GM08714 (cell line): Measurements from ENCODE around the gene LY6G6C.

Experiments
- H3K4me3 ChIP-seq: fragments of 200-500 bp; sonication (Bioruptor generic); 2 replicates; pipeline ENCODE4 v1.5.1; 2014; ENCODE audit warnings: mild to moderate bottlenecking, low read length, inconsistent platforms
- ZNF274 ChIP-seq: IDR thresholded peaks from 2 replicates; pipeline ENCODE4 v1.6.1; 2012; ENCODE audit warnings: mild to moderate bottlenecking, low read depth, low read length

The LY6G6C gene

DNA sequence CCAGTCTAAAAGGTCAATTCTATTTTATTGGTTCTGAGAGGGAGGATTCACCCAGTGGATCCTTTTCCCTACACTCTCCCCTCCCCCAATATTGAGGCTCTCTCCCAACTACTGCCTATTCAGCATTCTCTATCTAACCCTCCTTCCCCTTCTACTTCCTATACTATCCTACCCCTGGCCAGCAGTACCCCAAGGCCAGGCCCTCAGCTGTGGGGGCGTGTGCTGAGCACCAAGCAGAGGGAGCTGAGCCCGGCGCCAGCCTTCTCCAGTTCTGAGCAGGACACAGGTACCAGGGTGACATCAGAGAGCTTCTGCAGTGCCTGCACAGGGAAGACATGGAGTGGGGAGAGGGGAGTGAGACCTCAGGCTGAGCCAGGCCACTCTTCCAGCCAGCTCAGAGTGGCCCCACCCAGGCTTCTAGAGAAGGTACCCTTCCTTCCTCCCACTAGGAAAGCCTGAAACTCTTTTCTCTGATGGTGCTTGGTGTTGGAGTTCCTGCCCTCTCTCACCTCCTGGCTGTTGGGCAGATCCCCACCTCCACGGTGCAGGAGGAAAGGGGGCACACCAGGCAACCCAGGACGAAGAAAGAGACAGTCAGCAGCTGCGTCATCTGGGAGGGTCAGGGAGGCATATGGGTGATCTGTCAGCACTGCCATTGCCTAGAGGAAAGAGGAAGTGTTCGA, 5.6 kb upstream of the LY6G6C start:
- no peak overlapping the region for H3K4me3 ChIP-seq
- TF ChIP-seq ZNF274: no peak

DNA sequence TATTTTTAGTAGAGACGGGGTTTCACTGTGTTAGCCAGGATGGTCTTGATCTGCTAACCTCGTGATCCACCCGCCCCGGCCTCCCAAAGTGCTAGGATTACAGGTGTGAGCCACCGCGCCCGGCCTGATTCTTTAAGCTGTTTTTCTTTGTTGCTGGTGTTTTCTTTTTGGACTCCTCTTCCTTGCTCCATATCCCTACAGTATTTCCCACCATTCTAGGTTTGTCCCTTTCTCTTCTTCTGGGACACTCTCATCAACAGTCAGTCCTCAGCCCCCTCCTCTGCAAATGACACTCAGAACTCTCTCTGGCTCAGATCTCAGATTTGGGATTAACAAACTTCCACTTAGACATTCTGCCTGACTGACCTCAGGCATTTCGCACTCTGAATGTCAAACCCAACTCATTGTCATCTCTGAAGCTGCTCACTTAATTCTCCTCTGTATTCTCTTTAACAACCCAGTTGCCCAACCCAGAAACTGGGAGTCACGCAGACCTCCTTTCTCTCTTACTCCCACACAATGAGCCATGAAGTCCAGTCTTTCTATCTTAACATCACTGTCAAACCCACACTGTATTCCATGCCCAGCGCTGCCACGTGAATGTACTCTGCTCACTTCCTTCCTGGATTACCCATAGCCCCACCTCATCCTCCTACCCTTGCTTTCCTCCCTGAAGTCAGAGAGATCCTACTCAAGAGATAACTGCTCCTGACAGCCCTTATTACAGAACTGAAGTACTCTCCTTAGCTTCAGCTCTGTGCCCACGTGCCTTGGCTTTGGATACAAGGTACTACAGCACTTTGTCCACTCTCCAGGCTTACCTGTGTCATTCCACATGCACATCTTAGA, 4.2 kb upstream of the LY6G6C start:
- H3K4me3 ChIP-seq: no peak overlapping the region
- no peak for TF ChIP-seq ZNF274

DNA sequence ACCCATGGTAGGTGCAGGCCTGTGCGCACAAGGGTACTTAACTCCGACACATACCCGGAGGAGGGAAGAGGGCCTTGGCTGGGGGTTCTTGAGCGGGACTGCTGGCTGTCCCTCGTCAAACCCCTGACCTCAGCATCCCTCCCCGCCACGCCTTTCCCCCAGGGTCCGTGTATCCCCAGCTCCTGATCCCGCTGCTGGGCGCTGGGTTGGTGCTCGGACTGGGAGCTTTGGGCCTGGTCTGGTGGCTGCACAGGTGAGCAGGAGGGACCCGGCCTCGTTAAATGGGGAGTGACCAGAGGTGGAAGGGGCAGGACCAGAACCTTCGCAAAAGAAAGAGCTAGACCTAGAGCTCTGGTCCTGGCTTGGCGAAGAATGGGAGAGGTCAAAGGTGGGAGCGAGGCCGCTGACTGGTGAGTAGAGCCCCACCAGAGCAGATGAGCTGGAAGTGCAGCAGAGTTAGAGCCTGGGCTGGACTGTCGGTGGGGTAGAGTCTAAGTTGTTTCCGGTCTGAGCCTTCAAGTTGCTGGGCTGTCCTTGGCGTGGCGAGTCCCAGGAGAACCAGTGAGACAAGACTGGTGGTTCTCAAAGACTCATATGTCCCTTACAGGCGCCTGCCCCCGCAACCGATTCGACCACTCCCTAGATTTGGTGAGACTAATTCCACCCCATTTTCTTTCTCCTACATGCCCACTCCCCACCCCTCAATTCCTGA, 2.6 kb upstream of the LY6G6C start:
- no peak for TF ChIP-seq ZNF274
- no peak overlapping the region for H3K4me3 ChIP-seq

DNA sequence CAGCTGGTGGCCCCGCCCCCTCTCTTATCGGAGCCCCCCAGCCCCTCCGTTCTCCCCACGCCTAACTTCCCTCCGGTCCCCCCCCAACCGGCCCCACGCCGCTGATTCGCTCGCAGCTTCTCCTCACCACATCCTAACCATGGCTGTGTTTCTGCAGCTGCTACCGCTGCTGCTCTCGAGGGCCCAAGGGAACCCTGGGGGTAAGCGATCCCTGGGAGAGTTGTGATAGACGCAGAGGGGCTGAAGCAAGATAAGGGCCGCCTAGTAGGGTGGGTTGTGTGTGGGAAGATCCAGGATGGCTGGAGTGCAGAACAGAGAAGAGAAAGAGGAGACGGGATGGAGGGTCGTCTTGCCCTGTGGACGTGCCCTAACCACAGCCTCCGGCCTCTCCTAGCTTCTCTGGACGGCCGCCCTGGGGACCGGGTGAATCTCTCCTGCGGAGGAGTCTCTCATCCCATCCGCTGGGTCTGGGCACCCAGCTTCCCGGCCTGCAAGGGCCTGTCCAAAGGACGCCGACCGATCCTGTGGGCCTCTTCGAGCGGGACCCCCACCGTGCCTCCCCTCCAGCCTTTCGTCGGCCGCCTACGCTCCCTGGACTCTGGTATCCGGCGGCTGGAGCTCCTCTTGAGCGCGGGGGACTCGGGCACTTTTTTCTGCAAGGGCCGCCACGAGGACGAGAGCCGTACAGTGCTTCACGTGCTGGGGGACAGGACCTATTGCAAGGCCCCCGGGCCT, 1.9 kb upstream of the LY6G6C start, which contains the start of gene MPIG6B:
TSS of gene MPIG6B (plus strand) at position 129 of the 735 bp plus-strand sequence. CDS start at position 140, 11 bp downstream.
- no peak for TF ChIP-seq ZNF274
- H3K4me3 ChIP-seq: no peak within 1 kb of the TSS

DNA sequence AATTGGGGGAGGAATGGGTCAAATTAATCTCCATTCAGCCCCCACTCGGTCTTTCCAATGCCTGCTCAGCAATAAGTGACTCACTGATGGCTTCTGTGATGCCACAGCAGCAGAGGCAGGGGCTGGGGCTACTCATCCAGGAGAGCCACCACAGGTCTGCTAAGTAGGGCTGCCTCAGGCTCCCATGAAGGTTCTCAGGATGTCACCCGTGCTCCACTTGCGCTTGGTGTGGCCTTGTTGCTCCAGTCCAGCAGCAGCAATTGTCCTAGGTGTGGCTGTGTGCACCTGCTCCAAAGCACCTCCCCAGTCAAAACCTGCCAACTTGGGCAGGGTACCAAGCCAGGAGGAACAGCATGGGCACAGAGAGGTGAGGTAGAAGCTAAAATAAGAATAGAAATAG, 627 bp upstream of the LY6G6C start:
- H3K4me3 ChIP-seq: no peak overlapping the region
- TF ChIP-seq ZNF274: no peak

DNA sequence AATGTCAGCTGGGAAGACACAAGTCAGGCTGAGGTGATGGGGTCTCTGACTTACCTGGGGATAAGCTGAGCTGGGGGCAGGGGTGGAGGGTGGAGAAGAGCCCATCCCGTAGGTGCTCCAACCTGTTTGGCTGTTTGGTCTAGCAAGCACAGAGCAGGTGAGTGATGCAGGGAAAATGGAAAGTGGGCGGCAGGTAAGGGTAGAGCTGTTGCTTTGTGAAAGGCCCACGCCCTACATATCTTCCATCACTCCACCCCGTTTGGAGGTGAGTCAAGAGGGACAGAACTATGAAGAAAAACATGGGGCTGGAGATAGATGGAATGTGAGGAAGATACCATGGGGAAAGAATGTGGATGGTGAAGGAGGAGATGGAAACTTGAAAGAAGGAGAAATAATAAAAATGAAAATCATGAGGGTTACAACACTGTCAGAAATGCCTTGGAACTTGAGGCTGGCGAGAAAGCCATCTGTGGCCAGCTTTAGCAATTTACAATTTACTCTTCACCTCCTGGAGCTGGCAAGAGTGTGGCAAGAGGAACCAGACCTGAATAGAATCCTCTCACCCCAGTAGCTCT, 1.3 kb downstream of the LY6G6C start:
- no peak for TF ChIP-seq ZNF274

DNA sequence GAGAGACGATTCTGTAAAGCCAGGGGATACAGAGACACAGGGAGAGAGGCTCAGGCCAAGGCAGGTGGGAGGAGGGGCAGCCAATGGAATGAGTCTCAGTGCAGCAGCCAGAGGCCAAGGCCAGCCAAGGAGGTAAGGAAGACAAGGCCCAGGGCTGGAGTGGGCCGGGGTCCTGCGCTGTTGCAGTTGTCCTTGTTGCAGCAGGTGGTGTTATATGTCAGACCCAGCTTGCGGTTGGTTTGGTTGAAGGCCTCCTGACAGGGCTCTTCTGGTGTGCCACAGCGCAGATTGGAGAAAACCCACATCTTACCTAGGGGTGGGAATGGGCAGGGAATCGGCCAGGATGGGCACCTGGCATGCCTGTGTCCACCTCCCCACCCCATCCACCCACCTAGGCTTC, 2.5 kb downstream of the LY6G6C start:
- no peak overlapping the region for H3K4me3 ChIP-seq
- TF ChIP-seq ZNF274: no peak

More for the DNA sequence above, 1.3 kb downstream of the LY6G6C start:
- no peak overlapping the region for H3K4me3 ChIP-seq

DNA sequence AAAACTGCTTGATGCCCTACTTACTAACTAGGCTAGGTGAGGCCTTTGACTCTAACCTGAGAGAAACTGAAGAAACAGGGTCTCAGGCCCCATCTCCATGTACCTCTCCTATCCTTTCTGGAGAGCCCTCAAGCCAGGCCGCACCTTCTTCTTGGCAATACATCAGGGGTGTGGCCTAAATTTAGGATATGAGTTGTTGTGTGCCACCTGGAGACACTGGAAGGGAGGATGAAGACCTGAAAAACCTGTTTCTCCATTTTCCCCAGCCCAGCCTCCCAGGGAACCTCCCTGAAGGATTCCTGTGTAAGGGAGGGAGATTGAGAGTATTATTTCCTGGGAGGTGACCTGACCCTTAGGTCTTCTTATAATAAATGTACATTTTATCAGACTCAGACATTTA, 3.3 kb downstream of the LY6G6C start:
- no peak overlapping the region for H3K4me3 ChIP-seq
- TF ChIP-seq ZNF274: no peak

DNA sequence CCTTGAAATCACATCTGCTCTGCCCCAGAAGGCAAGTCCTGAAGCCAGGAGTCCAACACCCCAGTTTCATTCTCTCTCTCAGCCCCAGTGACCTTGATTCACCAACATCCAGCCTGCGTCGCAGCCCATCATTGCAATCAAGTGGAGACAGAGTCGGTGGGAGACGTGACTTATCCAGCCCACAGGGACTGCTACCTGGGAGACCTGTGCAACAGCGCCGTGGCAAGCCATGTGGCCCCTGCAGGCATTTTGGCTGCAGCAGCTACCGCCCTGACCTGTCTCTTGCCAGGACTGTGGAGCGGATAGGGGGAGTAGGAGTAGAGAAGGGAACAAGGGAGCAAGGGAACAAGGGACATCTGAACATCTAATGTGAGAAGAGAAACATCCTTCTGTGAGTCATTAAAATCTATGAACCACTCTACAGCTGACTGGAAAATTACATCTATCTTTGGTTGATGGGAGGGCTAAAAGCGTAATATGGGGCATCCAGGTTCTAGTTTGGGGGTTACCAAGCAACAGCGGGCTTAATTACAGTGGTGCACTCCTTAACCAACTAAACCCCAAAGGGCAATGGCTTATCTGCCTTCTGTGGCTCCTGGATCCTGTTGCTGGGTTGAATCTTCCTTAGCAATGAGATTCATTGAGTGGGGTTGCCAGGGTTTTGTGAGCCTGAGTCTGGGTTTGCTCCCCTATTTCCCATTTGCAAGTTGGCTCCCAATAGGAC, 3.9 kb downstream of the LY6G6C start:
- no peak overlapping the region for H3K4me3 ChIP-seq
- TF ChIP-seq ZNF274: no peak

DNA sequence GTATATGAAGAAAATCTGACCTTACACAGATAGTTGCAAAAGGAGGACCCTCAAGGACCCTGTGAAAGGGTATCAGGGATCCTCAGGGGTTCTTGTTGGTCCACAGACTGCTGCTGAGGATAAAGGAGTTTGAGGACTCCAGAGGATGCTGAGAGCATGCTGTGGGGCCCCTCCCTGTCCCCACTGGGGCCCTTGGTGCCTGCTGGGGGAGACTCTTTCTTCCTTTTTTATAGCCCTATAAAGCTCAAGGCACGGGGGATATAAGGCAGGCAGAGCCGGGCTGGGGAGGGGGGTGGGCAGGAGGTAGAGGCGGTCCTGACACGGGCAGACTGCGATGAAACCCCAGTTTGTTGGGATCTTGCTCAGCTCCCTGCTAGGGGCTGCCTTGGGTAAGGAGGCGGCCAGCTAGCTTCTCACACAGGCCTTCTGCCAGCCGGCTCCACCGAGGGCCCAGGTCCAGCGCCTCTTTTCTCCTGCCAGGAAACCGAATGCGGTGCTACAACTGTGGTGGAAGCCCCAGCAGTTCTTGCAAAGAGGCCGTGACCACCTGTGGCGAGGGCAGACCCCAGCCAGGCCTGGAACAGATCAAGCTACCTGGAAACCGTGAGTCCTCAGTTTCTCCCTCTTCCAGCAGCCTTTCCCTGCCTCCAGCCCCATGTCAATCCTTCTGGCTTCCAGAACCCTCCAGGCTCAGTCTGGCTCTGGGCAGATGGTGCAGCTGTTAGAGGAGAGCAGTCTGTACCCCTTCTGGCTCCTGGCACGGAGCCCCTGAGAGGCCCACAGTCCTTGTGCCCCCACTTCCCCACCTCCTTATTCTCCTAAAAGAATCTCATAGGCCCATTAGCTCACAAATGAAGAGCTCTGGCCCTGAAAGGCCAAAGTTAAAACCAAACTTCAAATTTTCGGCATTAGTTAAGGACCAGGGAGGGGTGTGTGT, 6.3 kb downstream of the LY6G6C start, which contains the start of gene LY6G6D:
TSS of gene LY6G6D (plus strand) at position 327 of the 937 bp plus-strand sequence. CDS start at position 335, 8 bp downstream.
- no peak for TF ChIP-seq ZNF274
- no peak within 1 kb of the TSS for H3K4me3 ChIP-seq

DNA sequence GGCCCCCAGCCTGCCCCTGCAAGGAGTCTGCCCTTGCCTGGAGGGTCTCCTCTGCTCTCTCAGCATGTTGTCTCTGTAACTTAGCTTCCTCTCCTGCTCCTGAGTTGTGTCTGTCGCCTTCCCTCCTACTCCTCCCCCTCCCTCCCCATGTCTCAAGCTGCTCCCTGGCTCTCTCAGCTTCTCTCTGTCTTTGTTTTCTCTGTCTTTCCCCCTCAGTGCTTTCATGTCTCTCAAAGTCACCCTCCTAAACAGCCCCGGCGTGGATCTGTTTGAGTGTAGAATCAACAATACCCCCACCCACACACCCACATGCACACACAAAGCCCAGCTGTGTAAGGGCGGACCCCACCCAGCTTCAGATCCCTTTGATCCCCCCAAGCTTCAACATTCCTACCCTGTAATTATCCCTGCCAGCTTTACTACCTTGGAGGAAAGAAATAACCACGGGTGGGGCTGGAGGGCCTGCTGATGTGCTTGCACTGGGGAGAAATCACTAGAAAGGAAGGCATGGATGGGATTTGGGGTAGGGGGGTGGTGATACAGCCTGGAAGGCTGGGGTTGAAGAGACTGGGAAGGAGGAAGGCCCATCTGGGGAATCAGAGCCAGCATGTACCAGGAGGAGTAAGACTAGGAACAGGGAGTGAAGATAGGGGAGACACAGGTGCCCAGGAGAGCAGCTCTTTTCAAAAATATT, 7.4 kb downstream of the LY6G6C start:
- H3K4me3 ChIP-seq: no peak overlapping the region
- TF ChIP-seq ZNF274: no peak
